Right atrium auricular region (tissue), 2 donors: Measurements from ENCODE around the gene USP11. TPM values are rescaled to one million over a fixed set of nuclear protein-coding genes. Genes with fewer than 3 reads are reported as not detected.
A peak's percentile ranks its signal among the peaks of the same experiment; 100 is the strongest.

Experiments
- DNase-seq: peaks from one replicate; pipeline ENCODE4 v3.0.0-alpha.2; 2019; ENCODE audit warnings: low spot score
- H3K27ac ChIP-seq, 2 donors: fragments of 200-600 bp; sonication (generic); 1 replicate in 1 of 2; 2 replicates in 1 of 2; pipeline ENCODE4 v1.5.1; 2016 to 2019
- H3K27me3 ChIP-seq, 2 donors: fragments of 200-600 bp; sonication (generic); one replicate each; pipeline versions ENCODE4 v1.5.1 to v1.6.0; 2017 to 2019
- H3K36me3 ChIP-seq: fragments of 200-600 bp; sonication (generic); one replicate; pipeline ENCODE4 v1.5.1; 2016
- H3K4me1 ChIP-seq, 2 donors: fragments of 200-600 bp; sonication (generic); one replicate each; pipeline versions ENCODE4 v1.5.1 to v1.6.0; 2017 to 2019
- H3K4me3 ChIP-seq, 2 donors: fragments of 200-600 bp; sonication (generic); 1 replicate in 1 of 2; 2 replicates in 1 of 2; pipeline ENCODE4 v1.5.1; 2017 to 2019; ENCODE audit warnings: mild to moderate bottlenecking in 1 of 2, moderate library complexity in 1 of 2
- H3K9me3 ChIP-seq, 2 donors: fragments of 200-600 bp; sonication (generic); one replicate each; pipeline ENCODE4 v1.5.1; 2019
- total RNA-seq, 2 donors: library from RNA; depleted of rRNA; stranded (reverse); fragments of >200 nt; gene quantifications; one replicate each; pipeline ENCODE4 v1.1.0, GENCODE V29; 2016
- TF ChIP-seq, protein P1 (sequence below), 2 donors: fragments of 200-600 bp; sonication (generic); IDR thresholded peaks; one replicate each; pipeline ENCODE4 v1.5.1; 2019; ENCODE audit warnings: antibody characterized with exemption in 2 of 2

Gene USP11
- total RNA-seq, 2 donors from 2014 or later: 35.2 to 63.6 TPM

DNA sequence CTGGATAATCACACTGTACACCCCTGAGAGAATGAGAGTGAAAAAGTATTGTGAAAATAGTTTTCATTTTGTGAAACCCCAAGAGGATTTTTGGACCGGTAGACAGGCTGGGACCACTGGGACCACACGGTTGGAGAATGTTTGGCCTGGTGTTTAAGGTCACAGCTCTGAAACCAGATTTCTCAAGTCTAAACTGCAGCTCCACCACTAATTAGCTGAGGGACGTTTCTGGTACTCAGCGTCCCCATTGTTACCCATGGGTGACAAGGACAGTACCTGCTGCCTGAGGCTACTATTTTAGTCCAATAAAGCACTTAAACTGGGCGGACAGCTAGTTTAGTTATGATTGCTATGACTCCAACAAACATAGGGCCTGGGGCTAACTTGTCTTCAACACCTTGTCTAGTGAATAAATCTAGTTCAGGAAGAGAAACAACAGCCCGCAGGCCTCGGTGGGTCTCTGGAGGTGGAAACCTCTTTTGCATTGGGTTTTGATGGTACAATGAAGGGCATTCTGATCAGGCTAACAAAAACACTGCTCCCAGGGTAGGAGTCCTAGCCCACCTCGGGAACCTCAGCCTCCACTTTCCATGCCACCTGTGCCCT is 509 bp upstream of the USP11 start:
- Histone ChIP-seq H3K27ac (peak overlapping the region; percentile 91 to 92), H3K4me1 (peaks cover 0 to 7% of the 10 kb centered on the region in 2 donors), H3K36me3 (peaks cover 20% of the 10 kb centered on the region), H3K9me3 (no peaks in the 10 kb centered on the region), H3K4me3 (peak overlapping the region; percentile 50 to 60), H3K27me3 (no peaks in the 10 kb centered on the region)
- no peak for DNase-seq
- TF ChIP-seq, protein P1, sequence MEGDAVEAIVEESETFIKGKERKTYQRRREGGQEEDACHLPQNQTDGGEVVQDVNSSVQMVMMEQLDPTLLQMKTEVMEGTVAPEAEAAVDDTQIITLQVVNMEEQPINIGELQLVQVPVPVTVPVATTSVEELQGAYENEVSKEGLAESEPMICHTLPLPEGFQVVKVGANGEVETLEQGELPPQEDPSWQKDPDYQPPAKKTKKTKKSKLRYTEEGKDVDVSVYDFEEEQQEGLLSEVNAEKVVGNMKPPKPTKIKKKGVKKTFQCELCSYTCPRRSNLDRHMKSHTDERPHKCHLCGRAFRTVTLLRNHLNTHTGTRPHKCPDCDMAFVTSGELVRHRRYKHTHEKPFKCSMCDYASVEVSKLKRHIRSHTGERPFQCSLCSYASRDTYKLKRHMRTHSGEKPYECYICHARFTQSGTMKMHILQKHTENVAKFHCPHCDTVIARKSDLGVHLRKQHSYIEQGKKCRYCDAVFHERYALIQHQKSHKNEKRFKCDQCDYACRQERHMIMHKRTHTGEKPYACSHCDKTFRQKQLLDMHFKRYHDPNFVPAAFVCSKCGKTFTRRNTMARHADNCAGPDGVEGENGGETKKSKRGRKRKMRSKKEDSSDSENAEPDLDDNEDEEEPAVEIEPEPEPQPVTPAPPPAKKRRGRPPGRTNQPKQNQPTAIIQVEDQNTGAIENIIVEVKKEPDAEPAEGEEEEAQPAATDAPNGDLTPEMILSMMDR (IDR thresholded peaks at IDR 0.05): no peak

GRCh38 chrX:47233333-47234113 is 714 bp downstream of the USP11 start:
- no peaks in the 10 kb centered on the region for H3K27me3 ChIP-seq
- peaks cover 9% of the 10 kb centered on the region for H3K36me3 ChIP-seq
- peaks cover 0 to 7% of the 10 kb centered on the region in 2 donors for H3K4me1 ChIP-seq
- peak overlapping the region; percentile 50 to 60 for H3K4me3 ChIP-seq
- TF ChIP-seq, protein P1 (IDR thresholded peaks at IDR 0.05): no peak
- no peaks in the 10 kb centered on the region for H3K9me3 ChIP-seq
- peak; percentile 98 for DNase-seq
- peak overlapping the region; percentile 91 to 92 for H3K27ac ChIP-seq

- TF ChIP-seq, protein P1 (IDR thresholded peaks at IDR 0.05): no peak
- no peaks in the 10 kb centered on the region for H3K9me3 ChIP-seq
- H3K4me3 ChIP-seq: peak overlapping the region; percentile 50 to 60
- peaks cover 0 to 7% of the 10 kb centered on the region in 2 donors for H3K4me1 ChIP-seq
- H3K27me3 ChIP-seq: no peaks in the 10 kb centered on the region
- peaks cover under 1% of the 10 kb centered on the region for H3K36me3 ChIP-seq
- H3K27ac ChIP-seq: peak overlapping the region; percentile 91 to 92
- no peak for DNase-seq
Measured at GRCh38 chrX:47234583-47234982, 1.8 kb downstream of the USP11 start.

GRCh38 chrX:47235691-47236103 is 2.9 kb downstream of the USP11 start:
- TF ChIP-seq, protein P1 (IDR thresholded peaks at IDR 0.05): no peak
- Histone ChIP-seq H3K4me1 (peaks cover 0 to 7% of the 10 kb centered on the region in 2 donors), H3K9me3 (no peaks in the 10 kb centered on the region), H3K27ac (peak overlapping the region; percentile 33 to 91), H3K27me3 (no peaks in the 10 kb centered on the region), H3K36me3 (peaks cover 7% of the 10 kb centered on the region), H3K4me3 (no peak overlapping the region)
- no peak for DNase-seq

DNA sequence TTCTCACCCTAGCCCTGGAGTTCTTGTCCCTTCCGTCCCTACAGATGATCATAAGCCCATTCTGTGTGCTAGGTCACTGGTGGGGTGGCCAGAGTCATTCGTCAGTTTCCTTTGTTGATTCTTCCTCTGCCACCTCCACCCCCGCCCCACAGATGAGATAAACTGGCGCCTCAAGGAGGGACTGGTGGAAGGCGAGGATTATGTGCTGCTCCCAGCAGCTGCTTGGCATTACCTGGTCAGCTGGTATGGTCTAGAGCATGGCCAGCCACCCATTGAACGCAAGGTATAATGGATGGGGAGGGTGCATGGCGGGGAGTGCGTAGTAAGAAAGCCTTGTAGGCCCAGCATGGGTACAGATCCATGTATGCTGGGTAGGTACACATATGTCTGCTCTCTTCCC is 6.4 kb downstream of the USP11 start:
- H3K4me1 ChIP-seq: no peaks in the 10 kb centered on the region
- H3K27ac ChIP-seq: no peak overlapping the region
- H3K9me3 ChIP-seq: no peaks in the 10 kb centered on the region
- no peaks in the 10 kb centered on the region for H3K27me3 ChIP-seq
- H3K36me3 ChIP-seq: peaks cover 37% of the 10 kb centered on the region
- TF ChIP-seq, protein P1 (IDR thresholded peaks at IDR 0.05): no peak
- no peak for DNase-seq
- no peak overlapping the region for H3K4me3 ChIP-seq
